HG02610 (cell line): ENCODE measurements around the gene IRF8.
"Not testable (repeated sequence)": the region's sequence is repeated elsewhere in the genome, so short reads cannot be mapped to it uniquely, and the experiment has no call there.

Experiments
- ATAC-seq: cut with Tn5 transposase; IDR thresholded peaks from one replicate; pipeline ENCODE4 v1.9.1; 2021; ENCODE audit warnings: mild to moderate bottlenecking, moderate library complexity; ENCODE audit not compliant: unreplicated experiment

IRF8 gene

DNA sequence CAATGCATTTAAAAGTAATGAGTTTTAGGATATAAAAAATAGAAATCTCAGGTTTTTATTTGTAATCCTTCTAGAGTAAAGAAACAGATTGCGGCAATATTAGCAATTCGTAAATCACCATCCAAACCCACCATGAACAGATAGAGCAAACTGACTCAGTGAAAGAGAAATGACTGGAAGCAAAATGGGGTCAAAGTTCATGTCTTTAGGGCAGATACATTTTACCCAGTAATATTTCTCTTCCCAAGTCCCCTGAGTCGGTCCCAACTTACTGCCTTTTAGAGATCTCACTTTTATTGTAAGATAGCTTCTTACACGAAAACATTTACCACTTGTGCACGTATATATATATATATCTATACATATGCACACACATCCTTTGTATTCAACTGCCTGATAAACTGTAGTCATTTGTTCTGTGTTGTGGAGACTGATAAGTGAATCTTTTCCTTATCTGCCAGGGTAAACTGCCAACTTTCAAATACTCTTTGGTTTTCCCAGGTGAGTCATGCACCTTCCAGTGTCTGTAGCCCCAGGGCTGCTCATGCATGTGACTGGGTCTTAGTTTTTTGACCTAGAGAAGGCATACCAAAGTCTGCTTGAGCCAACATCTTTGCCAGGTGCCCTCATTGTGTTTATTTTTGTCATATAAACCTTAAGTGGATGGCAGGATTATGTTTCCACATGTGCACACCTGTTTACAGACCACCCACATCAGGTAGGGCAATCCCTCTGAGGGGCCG lies 7.8 kb upstream of the IRF8 start:
- no peak for ATAC-seq

GRCh38 chr16:85891776-85892166 lies 7.2 kb upstream of the IRF8 start:
- no peak for ATAC-seq

GRCh38 chr16:85892760-85893159 lies 6.2 kb upstream of the IRF8 start:
- no peak for ATAC-seq

GRCh38 chr16:85894266-85894665 lies 4.7 kb upstream of the IRF8 start:
- ATAC-seq = no peak

DNA sequence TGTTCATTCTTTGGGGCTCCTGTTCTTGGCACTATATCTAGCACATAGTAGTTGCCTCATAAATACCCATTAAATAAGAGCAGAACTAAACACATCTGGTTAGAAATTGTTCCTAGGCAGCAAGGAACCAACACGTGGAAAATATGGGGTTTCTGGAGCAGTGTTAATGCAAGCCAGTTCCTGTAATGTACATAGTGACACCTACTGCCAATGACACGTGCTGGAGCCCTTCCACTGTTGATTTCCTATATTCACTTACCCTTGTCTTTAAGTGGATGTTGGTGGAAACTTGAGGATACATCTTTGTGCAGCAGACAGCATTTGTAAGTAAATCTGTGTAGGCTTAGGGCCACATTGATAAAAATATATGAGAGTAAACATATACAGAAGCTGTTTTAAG lies 1.6 kb upstream of the IRF8 start:
- no peak for ATAC-seq

DNA sequence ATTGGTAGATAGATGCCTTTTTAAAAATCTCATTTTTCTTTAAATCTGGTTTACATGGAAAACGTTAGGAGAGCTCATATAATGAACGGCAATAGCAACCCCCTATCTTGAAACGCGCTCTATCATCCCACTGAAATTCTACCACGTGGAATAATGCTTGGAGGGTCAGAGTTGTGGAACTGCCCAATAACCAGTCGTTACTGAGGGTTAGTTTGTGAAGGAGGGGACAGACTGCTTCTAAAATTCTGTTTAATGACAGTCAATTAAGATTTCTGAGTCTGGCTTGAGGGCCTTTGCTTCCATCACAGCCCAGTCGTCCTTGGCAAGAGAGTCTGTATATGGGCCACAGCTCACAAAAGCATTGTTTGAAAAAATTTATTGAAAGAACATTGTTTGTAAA lies 482 bp downstream of the IRF8 start:
- no peak for ATAC-seq

DNA sequence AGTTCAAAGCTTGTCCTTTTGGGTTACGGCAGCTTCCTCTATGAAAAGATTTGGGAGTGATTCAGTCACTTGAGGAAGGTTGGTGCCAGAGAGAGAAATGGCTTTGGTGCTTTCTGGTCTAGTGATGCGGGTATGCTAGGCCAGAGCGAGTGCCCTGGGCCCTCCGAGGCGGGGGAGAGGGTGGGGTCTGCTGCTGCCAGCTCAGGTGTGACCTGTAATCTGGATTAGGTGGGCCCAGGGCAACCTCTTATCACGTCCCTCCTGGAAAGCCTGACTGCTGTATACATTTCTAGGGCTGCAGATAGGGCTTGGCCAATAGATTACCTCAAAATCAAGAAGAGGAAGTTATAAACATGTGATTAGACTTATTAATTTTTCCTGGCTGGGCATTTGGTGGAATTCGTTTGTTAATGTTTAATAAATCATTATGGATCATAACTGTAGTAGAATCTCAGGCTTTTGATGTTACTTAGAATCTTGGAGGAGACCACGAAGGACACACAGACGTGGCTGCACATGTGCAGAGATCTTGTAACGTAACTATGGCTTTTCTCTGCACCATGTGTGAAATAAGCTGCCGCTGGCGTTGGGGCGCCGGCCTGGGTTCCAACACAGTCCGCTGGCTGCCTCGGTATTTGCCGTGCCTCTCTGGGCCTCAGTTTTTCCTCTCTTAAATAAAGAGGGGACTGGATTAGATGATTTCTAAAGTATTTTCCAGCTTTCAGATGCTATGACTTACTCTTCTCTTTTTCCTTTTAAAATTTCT lies 1.2 kb downstream of the IRF8 start:
- ATAC-seq = no peak

DNA sequence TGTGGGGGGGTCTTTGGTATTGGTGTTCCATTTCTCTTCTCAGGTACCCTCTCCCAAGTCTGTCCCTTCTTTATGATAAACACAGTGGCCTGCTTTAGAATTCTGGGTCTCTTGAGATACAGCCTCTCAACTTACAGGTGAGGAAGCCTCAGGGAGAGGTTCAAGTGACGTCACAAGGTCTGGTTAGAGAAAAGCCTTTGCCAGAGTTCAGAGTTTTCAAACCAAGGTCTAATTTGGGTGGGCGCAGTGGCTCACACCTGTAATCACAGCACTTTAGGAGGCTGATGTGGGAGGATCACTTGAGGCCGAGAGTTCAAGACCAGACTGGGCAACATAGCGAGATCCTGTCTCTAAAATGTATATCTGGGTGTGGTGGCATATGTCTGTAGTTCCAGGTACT lies 2.1 kb downstream of the IRF8 start:
- no peak for ATAC-seq

DNA sequence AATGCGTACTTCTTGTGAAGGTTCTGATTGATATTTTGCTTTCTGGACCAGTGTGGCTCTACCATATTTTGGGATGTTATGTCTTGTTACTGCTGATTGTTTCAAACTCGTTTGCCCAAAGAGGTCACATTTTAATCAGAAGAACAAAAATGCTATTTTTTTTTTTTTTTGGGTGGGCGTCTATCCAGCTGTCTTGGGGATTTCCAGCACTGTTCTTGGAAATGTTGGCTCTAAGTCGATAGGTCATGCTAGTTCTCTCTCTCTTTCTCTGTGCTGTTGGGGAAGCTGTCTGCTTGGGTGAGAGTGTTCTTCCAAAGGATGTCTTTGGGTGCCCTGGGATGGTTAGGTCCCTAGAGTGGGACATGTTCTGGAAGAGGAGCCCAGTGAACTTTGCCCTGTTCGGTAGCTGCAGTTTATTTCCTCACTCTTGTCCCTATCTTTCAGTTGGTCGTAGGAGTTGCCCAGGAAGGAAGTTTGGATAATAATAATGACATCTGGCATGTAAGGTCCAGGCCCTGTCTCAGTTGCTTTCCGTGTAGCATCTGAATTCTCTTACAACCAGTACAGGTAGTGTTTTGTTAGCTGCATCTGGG lies 2.9 kb downstream of the IRF8 start:
- ATAC-seq = no peak

- ATAC-seq = peak; percentile 62
Measured at GRCh38 chr16:85902366-85903155, 3.6 kb downstream of the IRF8 start.

- no peak for ATAC-seq
Measured at GRCh38 chr16:85903559-85903958, 4.6 kb downstream of the IRF8 start.

GRCh38 chr16:85905110-85906095 lies 6.4 kb downstream of the IRF8 start:
- no peak for ATAC-seq

GRCh38 chr16:85906349-85906748 lies 7.4 kb downstream of the IRF8 start:
- no peak for ATAC-seq

- not testable (repeated sequence) for ATAC-seq
Measured at GRCh38 chr16:85907231-85907630, 8.3 kb downstream of the IRF8 start.

DNA sequence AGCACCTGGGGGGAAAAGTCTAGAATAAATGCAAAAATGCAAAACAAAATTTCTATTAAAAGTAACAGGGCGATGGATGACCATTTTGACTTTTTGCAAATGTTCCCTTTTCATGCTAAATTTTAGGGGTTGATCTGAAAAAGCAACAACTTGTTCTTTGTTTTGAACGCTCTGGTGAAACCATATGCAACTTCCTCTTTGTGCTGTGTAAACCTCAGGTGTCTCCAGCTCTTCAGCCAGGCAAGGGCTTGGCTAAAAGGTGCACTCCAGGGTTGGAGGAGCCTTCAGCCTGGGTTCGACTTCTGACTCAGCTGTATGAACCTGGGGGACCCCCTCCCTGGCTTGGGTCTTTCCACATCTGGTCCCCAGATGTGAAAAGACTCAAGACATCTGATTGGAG lies 9.5 kb downstream of the IRF8 start:
- ATAC-seq = peak; percentile 62

GRCh38 chr16:85908889-85909589 lies 10.1 kb downstream of the IRF8 start:
- ATAC-seq = peak; percentile 8

GRCh38 chr16:85909932-85910853 lies 11.2 kb downstream of the IRF8 start:
- no peak for ATAC-seq

- ATAC-seq = no peak
Measured at GRCh38 chr16:85910854-85911247, 11.9 kb downstream of the IRF8 start.
